HG02970 (cell line): Measurements from ENCODE around the gene AOC1.

ENCODE experiments used
- ATAC-seq: cut with Tn5 transposase; IDR thresholded peaks from one replicate; pipeline ENCODE4 v1.9.1; 2021; ENCODE audit warnings: mild to moderate bottlenecking, moderate library complexity, moderate number of reproducible peaks; ENCODE audit not compliant: unreplicated experiment, low FRiP score

Gene AOC1

GRCh38 chr7:150856303-150857275 is 4.3 kb downstream of the AOC1 start:
- ATAC-seq: no peak

GRCh38 chr7:150857276-150858055 is 5.1 kb downstream of the AOC1 start:
- ATAC-seq: no peak

- no peak for ATAC-seq
Measured at GRCh38 chr7:150858236-150859197, 6.2 kb downstream of the AOC1 start.

GRCh38 chr7:150860291-150860977 is 8.1 kb downstream of the AOC1 start:
- ATAC-seq: no peak

- ATAC-seq: no peak
Measured at GRCh38 chr7:150860978-150861295, 8.6 kb downstream of the AOC1 start.

- no peak for ATAC-seq
Measured at GRCh38 chr7:150862356-150862755, 10.0 kb downstream of the AOC1 start.

- ATAC-seq: no peak
Measured at GRCh38 chr7:150863946-150864345, 11.6 kb downstream of the AOC1 start.

- ATAC-seq: no peak
Measured at GRCh38 chr7:150866932-150867564, 14.7 kb downstream of the AOC1 start.

- ATAC-seq: no peak
Measured at GRCh38 chr7:150867605-150868004, 15.3 kb downstream of the AOC1 start.

GRCh38 chr7:150869467-150869866 is 17.1 kb downstream of the AOC1 start:
- no peak for ATAC-seq

GRCh38 chr7:150871601-150872000 is 19.3 kb downstream of the AOC1 start:
- no peak for ATAC-seq

GRCh38 chr7:150874401-150875198 is 22.3 kb downstream of the AOC1 start:
- no peak for ATAC-seq

GRCh38 chr7:150875791-150876190 is 23.5 kb downstream of the AOC1 start:
- ATAC-seq: no peak

- ATAC-seq: no peak
Measured at GRCh38 chr7:150876817-150877526, 24.7 kb downstream of the AOC1 start.

- ATAC-seq: no peak
Measured at GRCh38 chr7:150877536-150877935, 25.2 kb downstream of the AOC1 start.

- no peak for ATAC-seq
Measured at GRCh38 chr7:150879345-150879744, 27.0 kb downstream of the AOC1 start.

- ATAC-seq: no peak
Measured at GRCh38 chr7:150881189-150881588, 28.9 kb downstream of the AOC1 start.
